Osteoblast (primary cell): ENCODE measurements around the gene HS6ST1. TPM values are rescaled to one million over a fixed set of nuclear protein-coding genes. Genes with fewer than 3 reads are reported as not detected.
A peak's percentile ranks its signal among the peaks of the same experiment; 100 is the strongest.

ENCODE experiments used
- DNase-seq: peaks from one replicate; pipeline ENCODE4 v3.0.0; 2011; ENCODE audit warnings: low spot score, mixed read lengths; ENCODE audit not compliant: insufficient read length; ENCODE audit errors: missing footprints
- H2AFZ ChIP-seq: 2 replicates; pipeline ENCODE4 v1.6.0; 2011; ENCODE audit warnings: mild to moderate bottlenecking, low read length
- H3K27ac ChIP-seq: 2 replicates; pipeline ENCODE4 v1.5.1; 2011; ENCODE audit warnings: mild to moderate bottlenecking, low read depth, low read length, moderate library complexity
- H3K27me3 ChIP-seq: 2 replicates; pipeline ENCODE4 v1.6.0; 2012; ENCODE audit warnings: mild to moderate bottlenecking, control low read depth, inconsistent platforms, low read length, moderate library complexity; ENCODE audit not compliant: insufficient read depth
- H3K36me3 ChIP-seq: 2 replicates; pipeline ENCODE4 v1.5.1; 2011; ENCODE audit warnings: mild to moderate bottlenecking, low read length, control low read depth, moderate library complexity; ENCODE audit not compliant: insufficient read depth
- H3K4me1 ChIP-seq: 2 replicates; pipeline ENCODE4 v1.5.1; 2011; ENCODE audit warnings: mild to moderate bottlenecking, low read length, control low read depth, moderate library complexity; ENCODE audit not compliant: insufficient read depth
- H3K4me2 ChIP-seq: 2 replicates; pipeline ENCODE4 v1.6.0; 2011; ENCODE audit warnings: mild to moderate bottlenecking, low read length; ENCODE audit not compliant: insufficient read depth
- H3K4me3 ChIP-seq: fragments of 200-600 bp; sonication (generic); 3 replicates; pipeline ENCODE4 v1.5.1; 2012; ENCODE audit warnings: mild to moderate bottlenecking, low read length, inconsistent platforms; ENCODE audit not compliant: insufficient read depth
- H3K79me2 ChIP-seq: 2 replicates; pipeline ENCODE4 v1.6.0; 2012; ENCODE audit warnings: mild to moderate bottlenecking, low read length, control low read depth, inconsistent platforms; ENCODE audit not compliant: insufficient read depth
- H3K9me3 ChIP-seq: 2 replicates; pipeline ENCODE4 v1.5.1; 2011; ENCODE audit warnings: low read depth, low read length, control low read depth
- H4K20me1 ChIP-seq: 2 replicates; pipeline ENCODE4 v1.6.0; 2012; ENCODE audit warnings: mild to moderate bottlenecking, low read length, control low read depth; ENCODE audit not compliant: insufficient read depth
- CTCF ChIP-seq: IDR thresholded peaks from 2 replicates; pipeline ENCODE4 v1.5.1; 2011; ENCODE audit warnings: mild to moderate bottlenecking, low read depth, low read length, moderate library complexity; ENCODE audit errors: extremely low read depth
- total RNA-seq: library from RNA; depleted of rRNA; stranded (reverse); fragments of >200 nt; gene quantifications from 2 replicates; pipeline ENCODE4 v1.2.3, GENCODE V29; 2012

Gene HS6ST1
- total RNA-seq, 1 donor, result 18.8 TPM

- Histone ChIP-seq H3K4me1 (peaks cover 12% of the 10 kb centered on the region), H4K20me1 (no peaks in the 10 kb centered on the region), H3K27me3 (no peaks in the 10 kb centered on the region), H3K4me2 (no peak overlapping the region), H2AFZ (no peak overlapping the region), H3K4me3 (no peak overlapping the region), H3K9me3 (no peaks in the 10 kb centered on the region), H3K36me3 (no peaks in the 10 kb centered on the region), H3K27ac (no peak overlapping the region), H3K79me2 (no peaks in the 10 kb centered on the region)
- no peak for TF ChIP-seq CTCF
- DNase-seq, result peak; percentile 55
Observed at GRCh38 chr2:128345436-128346165, 26.9 kb upstream of the HS6ST1 start.

GRCh38 chr2:128344101-128344500 is 25.4 kb upstream of the HS6ST1 start:
- Histone ChIP-seq H3K79me2 (no peaks in the 10 kb centered on the region), H4K20me1 (no peaks in the 10 kb centered on the region), H3K36me3 (no peaks in the 10 kb centered on the region), H3K9me3 (no peaks in the 10 kb centered on the region), H2AFZ (no peak overlapping the region), H3K4me3 (no peak overlapping the region), H3K4me1 (peaks cover 12% of the 10 kb centered on the region), H3K4me2 (no peak overlapping the region), H3K27ac (no peak overlapping the region), H3K27me3 (no peaks in the 10 kb centered on the region)
- TF ChIP-seq CTCF, result no peak
- DNase-seq, result no peak

DNA sequence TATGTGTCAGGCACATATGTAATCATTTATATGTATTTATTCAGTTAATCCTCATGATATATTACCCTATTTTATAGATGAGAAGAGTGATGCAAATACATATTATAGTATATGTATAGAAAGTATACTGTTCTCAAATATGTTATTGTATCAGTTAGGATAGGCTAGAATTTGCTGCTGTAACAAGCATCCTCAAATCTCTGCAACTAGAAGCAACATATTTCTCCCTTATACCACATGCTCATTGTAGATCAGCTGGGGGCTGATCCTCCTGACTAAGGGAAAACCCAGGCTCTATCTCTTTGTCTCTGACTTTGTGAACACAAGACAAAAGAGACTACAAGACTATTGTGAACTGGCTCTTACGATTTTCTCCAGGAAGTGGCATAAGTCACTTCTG is 24.8 kb upstream of the HS6ST1 start:
- H3K4me1 ChIP-seq, result peaks cover 11% of the 10 kb centered on the region
- H3K9me3 ChIP-seq, result no peaks in the 10 kb centered on the region
- no peak for DNase-seq
- TF ChIP-seq CTCF, result no peak
- H2AFZ ChIP-seq, result no peak overlapping the region
- H3K27me3 ChIP-seq, result no peaks in the 10 kb centered on the region
- H3K4me3 ChIP-seq, result no peak overlapping the region
- H3K36me3 ChIP-seq, result no peaks in the 10 kb centered on the region
- H4K20me1 ChIP-seq, result no peaks in the 10 kb centered on the region
- H3K4me2 ChIP-seq, result no peak overlapping the region
- H3K27ac ChIP-seq, result no peak overlapping the region
- no peaks in the 10 kb centered on the region for H3K79me2 ChIP-seq

- Histone ChIP-seq H4K20me1 (no peaks in the 10 kb centered on the region), H3K27ac (no peak overlapping the region), H3K9me3 (no peaks in the 10 kb centered on the region), H3K4me2 (no peak overlapping the region), H3K36me3 (no peaks in the 10 kb centered on the region), H3K79me2 (no peaks in the 10 kb centered on the region), H2AFZ (no peak overlapping the region), H3K4me3 (no peak overlapping the region), H3K4me1 (peaks cover 2% of the 10 kb centered on the region), H3K27me3 (no peaks in the 10 kb centered on the region)
- TF ChIP-seq CTCF, result no peak
- DNase-seq, result peak; percentile 23
Observed at GRCh38 chr2:128342550-128342949, 23.9 kb upstream of the HS6ST1 start.
